ENCODE measurements around the gene CD1E.
"Not testable (repeated sequence)": the region's sequence is repeated elsewhere in the genome, so short reads cannot be mapped to it uniquely, and the experiment has no call there.

CD1E gene

GRCh38 chr1:158353303-158354075 lies at the start of gene CD1E:
CD1E (plus strand) TSS chr1:158353894; CDS start chr1:158353989, 95 bp downstream.
- DNase-seq = no peak

GRCh38 chr1:158310623-158311022 lies 43.1 kb upstream of the CD1E start:
- no peak for DNase-seq

- DNase-seq = no peak
Measured at GRCh38 chr1:158311066-158311465, 42.6 kb upstream of the CD1E start.

GRCh38 chr1:158323866-158324265 lies 29.8 kb upstream of the CD1E start:
- DNase-seq = no peak

- no peak for DNase-seq
Measured at GRCh38 chr1:158324395-158324794, 29.3 kb upstream of the CD1E start.

- no peak for DNase-seq
Measured at GRCh38 chr1:158327481-158327880, 26.2 kb upstream of the CD1E start.

GRCh38 chr1:158328426-158328825 lies 25.3 kb upstream of the CD1E start:
- no peak for DNase-seq

- no peak for DNase-seq
Measured at GRCh38 chr1:158329300-158329699, 24.4 kb upstream of the CD1E start.

GRCh38 chr1:158329733-158330132 lies 24.0 kb upstream of the CD1E start:
- no peak for DNase-seq

GRCh38 chr1:158330391-158331105 lies 23.1 kb upstream of the CD1E start:
- no peak for DNase-seq

GRCh38 chr1:158331106-158331425 lies 22.6 kb upstream of the CD1E start:
- DNase-seq = no peak

GRCh38 chr1:158331481-158332150 lies 22.1 kb upstream of the CD1E start, which contains the start of gene CD1B:
CD1B (minus strand) TSS chr1:158331531; CDS start chr1:158331423, 108 bp downstream.
- DNase-seq = no peak

- no peak for DNase-seq
Measured at GRCh38 chr1:158333405-158334155, 20.1 kb upstream of the CD1E start.

GRCh38 chr1:158334526-158335212 lies 19.0 kb upstream of the CD1E start:
- DNase-seq = no peak

GRCh38 chr1:158335213-158335532 lies 18.5 kb upstream of the CD1E start:
- no peak for DNase-seq

GRCh38 chr1:158336413-158336812 lies 17.3 kb upstream of the CD1E start:
- not testable (repeated sequence) for DNase-seq

GRCh38 chr1:158348946-158349345 lies 4.7 kb upstream of the CD1E start:
- not testable (repeated sequence) for DNase-seq

- DNase-seq = no peak
Measured at GRCh38 chr1:158354255-158354654, 561 bp downstream of the CD1E start.

- no peak for DNase-seq
Measured at GRCh38 chr1:158355773-158356285, 2.1 kb downstream of the CD1E start.

- no peak for DNase-seq
Measured at GRCh38 chr1:158356616-158357015, 2.9 kb downstream of the CD1E start.

GRCh38 chr1:158357441-158357840 lies 3.7 kb downstream of the CD1E start:
- no peak for DNase-seq

- DNase-seq = no peak
Measured at GRCh38 chr1:158362482-158362881, 8.8 kb downstream of the CD1E start.
